ENCODE measurements around the gene DEPDC5. TPM values are rescaled to one million over a fixed set of nuclear protein-coding genes. Genes with fewer than 3 reads are reported as not detected.

Gene DEPDC5
- total RNA-seq, 4 donors from 2014 or later, result 11.7 to 15.4 (median 13.3) TPM

- H3K4me3 ChIP-seq (ENCODE audit: low read depth, poor library complexity, severe bottlenecking), result no peak overlapping the region
- no peak for DNase-seq (ENCODE audit: low spot score in 2 of 2)
- TF ChIP-seq CTCF (IDR thresholded peaks at IDR 0.05), result no peak
- TF ChIP-seq POLR2A (IDR thresholded peaks at IDR 0.05), result no peak
- WGBS, 2 donors, result 84 to 86% methylated on average over 2 of the region's 2 CpGs
- intact Hi-C loops (cut with DNase I; ENCODE audit: low total_unique reads), result no loop called here
Observed at GRCh38 chr22:31825513-31825912, 71.7 kb downstream of the DEPDC5 start.

- intact Hi-C loops (cut with DNase I; ENCODE audit: low total_unique reads), result no loop called here
- TF ChIP-seq POLR2A (IDR thresholded peaks at IDR 0.05) (no peak), CTCF (IDR thresholded peaks at IDR 0.05) (no peak)
- no peak for DNase-seq (ENCODE audit: low spot score in 2 of 2)
- WGBS, 2 donors, result 46 to 48% methylated on average over 6 of the region's 6 CpGs
- H3K4me3 ChIP-seq (ENCODE audit: low read depth, poor library complexity, severe bottlenecking), result no peak overlapping the region
Observed at GRCh38 chr22:31826443-31826842, 72.6 kb downstream of the DEPDC5 start.

- TF ChIP-seq CTCF (IDR thresholded peaks at IDR 0.05), result no peak
- TF ChIP-seq POLR2A (IDR thresholded peaks at IDR 0.05), result no peak
- no peak for DNase-seq (ENCODE audit: low spot score in 2 of 2)
- intact Hi-C loops (cut with DNase I; ENCODE audit: low total_unique reads), result no loop called here
- 87% methylated on average over 5 of the region's 5 CpGs for WGBS, 2 donors
- no peak overlapping the region for H3K4me3 ChIP-seq (ENCODE audit: low read depth, poor library complexity, severe bottlenecking)
Observed at GRCh38 chr22:31828739-31829138, 74.9 kb downstream of the DEPDC5 start.

- no peak for DNase-seq (ENCODE audit: low spot score in 2 of 2)
- intact Hi-C loops (cut with DNase I; ENCODE audit: low total_unique reads), result no loop called here
- TF ChIP-seq POLR2A (IDR thresholded peaks at IDR 0.05) (no peak), CTCF (IDR thresholded peaks at IDR 0.05) (no peak)
- H3K4me3 ChIP-seq (ENCODE audit: low read depth, poor library complexity, severe bottlenecking), result no peak overlapping the region
- WGBS, 2 donors, result 13 to 22% methylated on average over 1 of the region's 1 CpG
Observed at GRCh38 chr22:31829505-31829904, 75.7 kb downstream of the DEPDC5 start.

GRCh38 chr22:31830721-31831070 lies 76.9 kb downstream of the DEPDC5 start:
- 39 to 42% methylated on average over 1 of the region's 1 CpG for WGBS, 2 donors
- TF ChIP-seq CTCF (IDR thresholded peaks at IDR 0.05), result no peak
- TF ChIP-seq POLR2A (IDR thresholded peaks at IDR 0.05), result no peak
- intact Hi-C loops (cut with DNase I; ENCODE audit: low total_unique reads), result no loop called here
- no peak for DNase-seq (ENCODE audit: low spot score in 2 of 2)
- no peak overlapping the region for H3K4me3 ChIP-seq (ENCODE audit: low read depth, poor library complexity, severe bottlenecking)

GRCh38 chr22:31833930-31834329 lies 80.1 kb downstream of the DEPDC5 start:
- DNase-seq (ENCODE audit: low spot score in 2 of 2), result no peak
- intact Hi-C loops (cut with DNase I; ENCODE audit: low total_unique reads), result no loop called here
- TF ChIP-seq POLR2A (IDR thresholded peaks at IDR 0.05) (no peak), CTCF (IDR thresholded peaks at IDR 0.05) (no peak)

More at GRCh38 chr22:31833930-31834329, 80.1 kb downstream of the DEPDC5 start:
- no peak overlapping the region for H3K4me3 ChIP-seq (ENCODE audit: low read depth, poor library complexity, severe bottlenecking)
- 95 to 96% methylated on average over 1 of the region's 1 CpG for WGBS, 2 donors
